HepG2 (cell line): ENCODE measurements around the gene SNRPD2. TPM values are rescaled to one million over a fixed set of nuclear protein-coding genes. Genes with fewer than 3 reads are reported as not detected.
A peak's percentile ranks its signal among the peaks of the same experiment; 100 is the strongest.

Source experiments
- DNMT3B ChIP-seq: conservative IDR thresholded peaks from 2 replicates; pipeline ENCODE4 v1.6.1; 2016; ENCODE audit warnings: missing biosample characterization, control low read depth
- FLYWCH1 ChIP-seq: sonication (generic); formaldehyde crosslinking; IDR thresholded peaks from 2 replicates; pipeline ENCODE4 v1.8.1; 2023; ENCODE audit warnings: mild to moderate bottlenecking, missing genetic modification reagents
- GTF3A ChIP-seq: sonication (generic); formaldehyde crosslinking; conservative IDR thresholded peaks from 2 replicates; pipeline ENCODE4 v1.4.0; 2020; ENCODE audit warnings: mild to moderate bottlenecking, missing genetic modification reagents
- HNRNPL ChIP-seq: fragments of 200-400 bp; formaldehyde crosslinking; IDR thresholded peaks from 2 replicates; pipeline ENCODE4 v1.6.1; 2017; ENCODE audit warnings: mild to moderate bottlenecking, low read depth, low read length
- HOXA5 ChIP-seq: sonication (generic); formaldehyde crosslinking; IDR thresholded peaks from 2 replicates; pipeline ENCODE4 v1.4.0; 2020; ENCODE audit warnings: missing genetic modification reagents
- NFE2L1 ChIP-seq: sonication (generic); formaldehyde crosslinking; IDR thresholded peaks from 2 replicates; pipeline ENCODE4 v1.4.0; 2020; ENCODE audit warnings: missing genetic modification reagents, mild to moderate bottlenecking, borderline replicate concordance
- TBL1XR1 ChIP-seq: fragments of 150-350 bp; IDR thresholded peaks from 2 replicates; pipeline ENCODE4 v1.6.1; 2014; ENCODE audit warnings: borderline replicate concordance, low read length; ENCODE audit not compliant: partially characterized antibody
- ZFP90 ChIP-seq: sonication (generic); formaldehyde crosslinking; IDR thresholded peaks from 2 replicates; pipeline ENCODE4 v1.8.0; 2022; ENCODE audit warnings: missing genetic modification reagents, mild to moderate bottlenecking, inconsistent platforms, borderline replicate concordance
- ZMYM2 ChIP-seq: sonication (generic); formaldehyde crosslinking; IDR thresholded peaks from 2 replicates; pipeline ENCODE4 v1.8.0; 2022; ENCODE audit warnings: mild to moderate bottlenecking, missing genetic modification reagents
- ZNF44 ChIP-seq: sonication (generic); formaldehyde crosslinking; IDR thresholded peaks from 2 replicates; pipeline ENCODE4 v1.5.1; 2020; ENCODE audit warnings: mild to moderate bottlenecking, missing genetic modification reagents
- ZNF724P ChIP-seq: sonication (generic); formaldehyde crosslinking; IDR thresholded peaks from 2 replicates; pipeline ENCODE4 v1.8.0; 2022; ENCODE audit warnings: missing genetic modification reagents, borderline replicate concordance
- ZNF782 ChIP-seq: sonication (generic); formaldehyde crosslinking; IDR thresholded peaks from 2 replicates; pipeline ENCODE4 v1.4.0; 2020; ENCODE audit warnings: missing genetic modification reagents, mild to moderate bottlenecking, borderline replicate concordance
- ZNF879 ChIP-seq: sonication (generic); formaldehyde crosslinking; IDR thresholded peaks from 2 replicates; pipeline ENCODE4 v1.8.1; 2023; ENCODE audit warnings: missing genetic modification reagents
- polyA plus RNA-seq, 8 experiments: library from polyadenylated mRNA; depleted of rRNA in 3 of 8; stranded (reverse) in 7 of 8; unstranded in 1 of 8; fragments of >200 nt; fragmentation: Illumina TruSeq in 4 of 8; extraction: Trizol in 4 of 8; gene quantifications; 2 replicates each; pipeline versions ENCODE4 v1.2.1 to v1.2.3, GENCODE V29; 2011 to 2016; ENCODE audit warnings: low read depth in 4 of 8, missing spikeins in 1 of 8, mixed read lengths in 1 of 8; ENCODE audit not compliant: insufficient read depth in 1 of 8
- total RNA-seq, 5 experiments: library from RNA; depleted of rRNA; stranded (reverse); fragments of >200 nt; fragmentation: Illumina TruSeq; extraction: Trizol; gene quantifications; 2 replicates each; pipeline ENCODE4 v1.2.3, GENCODE V29; 2016; ENCODE audit warnings: low read depth in 1 of 5
- TF ChIP-seq, protein P1 (sequence below): IDR thresholded peaks from 2 replicates; pipeline ENCODE4 v1.6.1; 2016; ENCODE audit warnings: low read depth
- TF ChIP-seq, protein P2 (sequence below): sonication (generic); formaldehyde crosslinking; IDR thresholded peaks from 2 replicates; pipeline ENCODE4 v1.4.0; 2020; ENCODE audit warnings: missing genetic modification reagents, borderline replicate concordance
- TF ChIP-seq, protein P3 (sequence below): IDR thresholded peaks from 2 replicates; pipeline ENCODE4 v1.6.1; 2016; ENCODE audit warnings: mild to moderate bottlenecking
- TF ChIP-seq, protein P4 (sequence below): sonication (generic); formaldehyde crosslinking; IDR thresholded peaks from 2 replicates; pipeline ENCODE4 v1.4.0; 2020; ENCODE audit warnings: mild to moderate bottlenecking, missing genetic modification reagents
- TF ChIP-seq, protein P5 (sequence below): sonication (generic); formaldehyde crosslinking; IDR thresholded peaks from 2 replicates; pipeline ENCODE4 v1.8.1; 2022; ENCODE audit warnings: mild to moderate bottlenecking, missing genetic modification reagents

Gene SNRPD2
- total and polyA plus RNA-seq, 2 of the 13 experiments (the other 11 are each of a cell fraction or from before 2014, with no cell fraction given), result 299 to 485 TPM

DNA sequence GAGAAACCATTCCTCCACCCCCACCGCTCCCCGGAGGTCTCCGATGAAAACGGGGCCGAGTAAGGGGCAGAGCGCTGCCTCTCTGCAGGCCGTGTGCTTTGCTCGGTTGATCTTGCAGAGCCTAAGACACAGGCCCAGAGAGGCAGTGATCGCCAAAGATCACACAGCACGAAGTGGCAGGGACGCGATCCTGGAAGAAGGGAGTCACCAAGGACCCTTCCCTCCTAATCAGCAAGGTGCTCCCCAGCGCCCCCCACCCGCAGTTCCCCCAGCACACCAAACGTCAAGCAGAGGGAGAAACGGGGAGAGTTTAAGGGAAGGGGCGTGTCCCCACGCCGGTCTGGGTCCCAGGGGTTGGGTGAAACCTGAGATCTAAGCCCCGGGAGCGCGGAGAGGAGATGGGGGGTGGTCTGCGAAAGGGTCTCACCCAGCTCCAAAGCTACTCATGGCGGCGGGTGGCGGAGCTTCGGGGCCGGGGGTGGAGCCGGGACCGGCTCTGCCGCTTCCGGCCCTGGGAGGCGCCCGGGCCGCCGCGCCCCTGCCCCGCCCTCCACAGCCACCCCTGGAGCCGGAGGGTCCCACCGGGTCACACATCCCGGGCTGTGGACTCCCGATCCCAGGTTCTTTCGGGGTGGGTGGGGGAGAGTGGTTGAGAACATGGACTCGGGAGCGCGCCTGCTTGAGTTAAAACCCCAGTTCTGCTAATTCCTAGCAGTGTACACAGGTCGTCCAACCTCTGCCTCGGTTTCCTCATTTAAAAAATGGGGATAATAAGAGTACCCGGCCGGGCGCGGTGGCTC, 52.6 kb downstream of the SNRPD2 start, which contains the start of gene EML2 (continued):
- TF ChIP-seq, protein P1, sequence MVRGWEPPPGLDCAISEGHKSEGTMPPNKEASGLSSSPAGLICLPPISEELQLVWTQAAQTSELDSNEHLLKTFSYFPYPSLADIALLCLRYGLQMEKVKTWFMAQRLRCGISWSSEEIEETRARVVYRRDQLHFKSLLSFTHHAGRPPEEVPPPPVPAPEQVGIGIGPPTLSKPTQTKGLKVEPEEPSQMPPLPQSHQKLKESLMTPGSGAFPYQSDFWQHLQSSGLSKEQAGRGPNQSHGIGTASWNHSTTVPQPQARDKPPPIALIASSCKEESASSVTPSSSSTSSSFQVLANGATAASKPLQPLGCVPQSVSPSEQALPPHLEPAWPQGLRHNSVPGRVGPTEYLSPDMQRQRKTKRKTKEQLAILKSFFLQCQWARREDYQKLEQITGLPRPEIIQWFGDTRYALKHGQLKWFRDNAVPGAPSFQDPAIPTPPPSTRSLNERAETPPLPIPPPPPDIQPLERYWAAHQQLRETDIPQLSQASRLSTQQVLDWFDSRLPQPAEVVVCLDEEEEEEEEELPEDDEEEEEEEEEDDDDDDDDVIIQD (CRISPR knock-in tag), result no peak
- TF ChIP-seq ZNF44 (CRISPR knock-in tag) (no peak), HOXA5 (CRISPR knock-in tag) (no peak; the same call in 1 of the 2 replicates), ZMYM2 (no peak), ZNF782 (CRISPR knock-in tag) (0 out of 2 replicates have a peak, but pooled peaks have one; percentile 11), DNMT3B (no peak), ZNF724P (CRISPR knock-in tag) (no peak), GTF3A (CRISPR knock-in tag) (no peak), ZFP90 (CRISPR knock-in tag) (no peak), HNRNPL (no peak), TBL1XR1 (no peak), FLYWCH1 (no peak), ZNF879 (CRISPR knock-in tag) (no peak), NFE2L1 (CRISPR knock-in tag) (no peak)
- TF ChIP-seq, protein P2, sequence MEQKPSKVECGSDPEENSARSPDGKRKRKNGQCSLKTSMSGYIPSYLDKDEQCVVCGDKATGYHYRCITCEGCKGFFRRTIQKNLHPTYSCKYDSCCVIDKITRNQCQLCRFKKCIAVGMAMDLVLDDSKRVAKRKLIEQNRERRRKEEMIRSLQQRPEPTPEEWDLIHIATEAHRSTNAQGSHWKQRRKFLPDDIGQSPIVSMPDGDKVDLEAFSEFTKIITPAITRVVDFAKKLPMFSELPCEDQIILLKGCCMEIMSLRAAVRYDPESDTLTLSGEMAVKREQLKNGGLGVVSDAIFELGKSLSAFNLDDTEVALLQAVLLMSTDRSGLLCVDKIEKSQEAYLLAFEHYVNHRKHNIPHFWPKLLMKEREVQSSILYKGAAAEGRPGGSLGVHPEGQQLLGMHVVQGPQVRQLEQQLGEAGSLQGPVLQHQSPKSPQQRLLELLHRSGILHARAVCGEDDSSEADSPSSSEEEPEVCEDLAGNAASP, result no peak
- TF ChIP-seq, protein P3, sequence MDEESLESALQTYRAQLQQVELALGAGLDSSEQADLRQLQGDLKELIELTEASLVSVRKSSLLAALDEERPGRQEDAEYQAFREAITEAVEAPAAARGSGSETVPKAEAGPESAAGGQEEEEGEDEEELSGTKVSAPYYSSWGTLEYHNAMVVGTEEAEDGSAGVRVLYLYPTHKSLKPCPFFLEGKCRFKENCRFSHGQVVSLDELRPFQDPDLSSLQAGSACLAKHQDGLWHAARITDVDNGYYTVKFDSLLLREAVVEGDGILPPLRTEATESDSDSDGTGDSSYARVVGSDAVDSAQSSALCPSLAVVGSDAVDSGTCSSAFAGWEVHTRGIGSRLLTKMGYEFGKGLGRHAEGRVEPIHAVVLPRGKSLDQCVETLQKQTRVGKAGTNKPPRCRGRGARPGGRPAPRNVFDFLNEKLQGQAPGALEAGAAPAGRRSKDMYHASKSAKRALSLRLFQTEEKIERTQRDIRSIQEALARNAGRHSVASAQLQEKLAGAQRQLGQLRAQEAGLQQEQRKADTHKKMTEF (CRISPR knock-in tag), result no peak
- TF ChIP-seq, protein P4, sequence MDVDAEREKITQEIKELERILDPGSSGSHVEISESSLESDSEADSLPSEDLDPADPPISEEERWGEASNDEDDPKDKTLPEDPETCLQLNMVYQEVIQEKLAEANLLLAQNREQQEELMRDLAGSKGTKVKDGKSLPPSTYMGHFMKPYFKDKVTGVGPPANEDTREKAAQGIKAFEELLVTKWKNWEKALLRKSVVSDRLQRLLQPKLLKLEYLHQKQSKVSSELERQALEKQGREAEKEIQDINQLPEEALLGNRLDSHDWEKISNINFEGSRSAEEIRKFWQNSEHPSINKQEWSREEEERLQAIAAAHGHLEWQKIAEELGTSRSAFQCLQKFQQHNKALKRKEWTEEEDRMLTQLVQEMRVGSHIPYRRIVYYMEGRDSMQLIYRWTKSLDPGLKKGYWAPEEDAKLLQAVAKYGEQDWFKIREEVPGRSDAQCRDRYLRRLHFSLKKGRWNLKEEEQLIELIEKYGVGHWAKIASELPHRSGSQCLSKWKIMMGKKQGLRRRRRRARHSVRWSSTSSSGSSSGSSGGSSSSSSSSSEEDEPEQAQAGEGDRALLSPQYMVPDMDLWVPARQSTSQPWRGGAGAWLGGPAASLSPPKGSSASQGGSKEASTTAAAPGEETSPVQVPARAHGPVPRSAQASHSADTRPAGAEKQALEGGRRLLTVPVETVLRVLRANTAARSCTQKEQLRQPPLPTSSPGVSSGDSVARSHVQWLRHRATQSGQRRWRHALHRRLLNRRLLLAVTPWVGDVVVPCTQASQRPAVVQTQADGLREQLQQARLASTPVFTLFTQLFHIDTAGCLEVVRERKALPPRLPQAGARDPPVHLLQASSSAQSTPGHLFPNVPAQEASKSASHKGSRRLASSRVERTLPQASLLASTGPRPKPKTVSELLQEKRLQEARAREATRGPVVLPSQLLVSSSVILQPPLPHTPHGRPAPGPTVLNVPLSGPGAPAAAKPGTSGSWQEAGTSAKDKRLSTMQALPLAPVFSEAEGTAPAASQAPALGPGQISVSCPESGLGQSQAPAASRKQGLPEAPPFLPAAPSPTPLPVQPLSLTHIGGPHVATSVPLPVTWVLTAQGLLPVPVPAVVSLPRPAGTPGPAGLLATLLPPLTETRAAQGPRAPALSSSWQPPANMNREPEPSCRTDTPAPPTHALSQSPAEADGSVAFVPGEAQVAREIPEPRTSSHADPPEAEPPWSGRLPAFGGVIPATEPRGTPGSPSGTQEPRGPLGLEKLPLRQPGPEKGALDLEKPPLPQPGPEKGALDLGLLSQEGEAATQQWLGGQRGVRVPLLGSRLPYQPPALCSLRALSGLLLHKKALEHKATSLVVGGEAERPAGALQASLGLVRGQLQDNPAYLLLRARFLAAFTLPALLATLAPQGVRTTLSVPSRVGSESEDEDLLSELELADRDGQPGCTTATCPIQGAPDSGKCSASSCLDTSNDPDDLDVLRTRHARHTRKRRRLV (CRISPR knock-in tag), result no peak
- TF ChIP-seq, protein P5, sequence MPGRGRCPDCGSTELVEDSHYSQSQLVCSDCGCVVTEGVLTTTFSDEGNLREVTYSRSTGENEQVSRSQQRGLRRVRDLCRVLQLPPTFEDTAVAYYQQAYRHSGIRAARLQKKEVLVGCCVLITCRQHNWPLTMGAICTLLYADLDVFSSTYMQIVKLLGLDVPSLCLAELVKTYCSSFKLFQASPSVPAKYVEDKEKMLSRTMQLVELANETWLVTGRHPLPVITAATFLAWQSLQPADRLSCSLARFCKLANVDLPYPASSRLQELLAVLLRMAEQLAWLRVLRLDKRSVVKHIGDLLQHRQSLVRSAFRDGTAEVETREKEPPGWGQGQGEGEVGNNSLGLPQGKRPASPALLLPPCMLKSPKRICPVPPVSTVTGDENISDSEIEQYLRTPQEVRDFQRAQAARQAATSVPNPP (CRISPR knock-in tag), result no peak
